H9 (cell line): ENCODE results near the gene HEPHL1. TPM values are rescaled to one million over a fixed set of nuclear protein-coding genes. Genes with fewer than 3 reads are reported as not detected.
"Not testable (repeated sequence)": the region's sequence is repeated elsewhere in the genome, so short reads cannot be mapped to it uniquely, and the experiment has no call there.

Experiments
- DNase-seq: peaks from one replicate; pipeline ENCODE4 v3.0.0-alpha.2; 2017
- H2AFZ ChIP-seq: one replicate; pipeline ENCODE4 v1.6.1; 2013; ENCODE audit warnings: mild to moderate bottlenecking, low read length, control low read depth, moderate library complexity
- H2AK5ac ChIP-seq: 2 replicates; pipeline ENCODE4 v1.6.1; 2013; ENCODE audit warnings: low read length, control low read depth, mixed read lengths; ENCODE audit not compliant: insufficient read length
- H2BK120ac ChIP-seq: one replicate; pipeline ENCODE4 v1.6.1; 2013; ENCODE audit warnings: low read depth, mild to moderate bottlenecking, low read length, control low read depth, inconsistent platforms; ENCODE audit not compliant: poor library complexity, severe bottlenecking
- H2BK12ac ChIP-seq: 2 replicates; pipeline ENCODE4 v1.6.1; 2013; ENCODE audit warnings: low read length, control low read depth, mixed read lengths, low read depth; ENCODE audit not compliant: insufficient read length
- H2BK15ac ChIP-seq: 2 replicates; pipeline ENCODE4 v1.6.1; 2013; ENCODE audit warnings: low read depth, low read length, control low read depth
- H2BK20ac ChIP-seq: one replicate; pipeline ENCODE4 v1.6.1; 2013; ENCODE audit warnings: low read depth, mild to moderate bottlenecking, low read length, control low read depth, inconsistent platforms; ENCODE audit not compliant: poor library complexity, severe bottlenecking
- H2BK5ac ChIP-seq: 2 replicates; pipeline ENCODE4 v1.6.1; 2013; ENCODE audit warnings: low read length, control low read depth, mixed read lengths; ENCODE audit not compliant: insufficient read length
- H3K14ac ChIP-seq: 2 replicates; pipeline ENCODE4 v1.6.1; 2013; ENCODE audit warnings: low read length, control low read depth; ENCODE audit not compliant: insufficient read depth
- H3K18ac ChIP-seq: 2 replicates; pipeline ENCODE4 v1.6.1; 2013; ENCODE audit warnings: low read depth, mild to moderate bottlenecking, mixed read lengths, low read length, control low read depth; ENCODE audit not compliant: insufficient read length
- H3K23ac ChIP-seq: 2 replicates; pipeline ENCODE4 v1.6.1; 2013; ENCODE audit warnings: low read length, control low read depth, mixed read lengths, low read depth; ENCODE audit not compliant: insufficient read length
- H3K23me2 ChIP-seq: 2 replicates; pipeline ENCODE4 v1.6.1; 2013; ENCODE audit warnings: low read depth, mild to moderate bottlenecking, mixed read lengths, low read length, control low read depth; ENCODE audit not compliant: insufficient read length, poor library complexity, severe bottlenecking
- H3K27ac ChIP-seq: 2 replicates; pipeline ENCODE4 v1.5.1; 2013; ENCODE audit warnings: low read length, control low read depth, mixed read lengths, low read depth; ENCODE audit not compliant: insufficient read length
- H3K27me3 ChIP-seq: 2 replicates; pipeline ENCODE4 v1.6.1; 2013; ENCODE audit warnings: low read length, control low read depth, inconsistent platforms; ENCODE audit not compliant: insufficient read depth
- H3K4ac ChIP-seq: 2 replicates; pipeline ENCODE4 v1.6.1; 2013; ENCODE audit warnings: low read depth, mild to moderate bottlenecking, control low read depth, inconsistent platforms, low read length, moderate library complexity
- H3K4me1 ChIP-seq: 2 replicates; pipeline ENCODE4 v1.6.1; 2013; ENCODE audit warnings: low read length, control low read depth, inconsistent platforms; ENCODE audit not compliant: insufficient read depth
- H3K4me2 ChIP-seq: 2 replicates; pipeline ENCODE4 v1.6.1; 2013; ENCODE audit warnings: low read length, control low read depth, mixed read lengths; ENCODE audit not compliant: insufficient read length, insufficient read depth
- H3K56ac ChIP-seq: 2 replicates; pipeline ENCODE4 v1.6.1; 2013; ENCODE audit warnings: low read depth, mild to moderate bottlenecking, mixed read lengths, low read length, control low read depth; ENCODE audit not compliant: insufficient read length
- H3K79me1 ChIP-seq: 2 replicates; pipeline ENCODE4 v1.6.1; 2013; ENCODE audit warnings: low read depth, mild to moderate bottlenecking, moderate library complexity, low read length, control low read depth, inconsistent platforms; ENCODE audit not compliant: insufficient read depth, poor library complexity, severe bottlenecking
- H3K79me2 ChIP-seq: 2 replicates; pipeline ENCODE4 v1.6.1; 2013; ENCODE audit warnings: low read length, control low read depth, inconsistent platforms; ENCODE audit not compliant: insufficient read depth
- H3K9ac ChIP-seq: 2 replicates; pipeline ENCODE4 v1.6.1; 2013; ENCODE audit warnings: low read length, control low read depth, mixed read lengths; ENCODE audit not compliant: insufficient read length; ENCODE audit errors: extremely low read depth
- H3K9me3 ChIP-seq: one replicate; pipeline ENCODE4 v1.6.1; 2013; ENCODE audit warnings: low read depth, low read length, inconsistent platforms; ENCODE audit not compliant: control insufficient read depth
- H3T11ph ChIP-seq: one replicate; pipeline ENCODE4 v1.6.1; 2013; ENCODE audit warnings: mild to moderate bottlenecking, low read length, control low read depth, inconsistent platforms
- H4K20me1 ChIP-seq: one replicate; pipeline ENCODE4 v1.6.1; 2013; ENCODE audit not compliant: control insufficient read depth, insufficient read length, insufficient read depth
- H4K5ac ChIP-seq: 2 replicates; pipeline ENCODE4 v1.6.1; 2013; ENCODE audit warnings: low read depth, mild to moderate bottlenecking, mixed read lengths, low read length, control low read depth; ENCODE audit not compliant: insufficient read length
- H4K8ac ChIP-seq: replicated peaks from 2 replicates; pipeline ENCODE4 v1.6.1; 2013; ENCODE audit warnings: low read length, control low read depth, mixed read lengths, low read depth; ENCODE audit not compliant: insufficient read length
- H4K91ac ChIP-seq: 2 replicates; pipeline ENCODE4 v1.6.1; 2013; ENCODE audit warnings: low read depth, mild to moderate bottlenecking, moderate library complexity, mixed read lengths, low read length, control low read depth; ENCODE audit not compliant: insufficient read length
- H3K27ac Mint-ChIP-seq, 3 experiments: 2 replicates in 2 of 3; 3 replicates in 1 of 3; pipeline ENCODE4 v1.8.0; 2020 to 2021; ENCODE audit warnings: mixed read lengths in 3 of 3, mild to moderate bottlenecking in 1 of 3, moderate library complexity in 1 of 3
- H3K27me3 Mint-ChIP-seq: 2 replicates; pipeline ENCODE4 v1.8.0; 2021; ENCODE audit warnings: low read depth, mild to moderate bottlenecking, moderate library complexity, mixed read lengths
- H3K36me3 Mint-ChIP-seq, 3 experiments: 2 replicates in 2 of 3; 3 replicates in 1 of 3; pipeline ENCODE4 v1.8.0; 2020 to 2021; ENCODE audit warnings: low read depth in 3 of 3, mixed read lengths in 3 of 3; ENCODE audit not compliant: insufficient read depth in 1 of 3
- H3K4me1 Mint-ChIP-seq, 2 experiments: 2 replicates each; pipeline ENCODE4 v1.8.0; 2020; ENCODE audit warnings: mixed read lengths in 2 of 2
- H3K4me3 Mint-ChIP-seq, 2 experiments: 2 replicates in 1 of 2; 3 replicates in 1 of 2; pipeline ENCODE4 v1.8.0; 2020 to 2021; ENCODE audit warnings: mild to moderate bottlenecking in 2 of 2, mixed read lengths in 2 of 2, moderate library complexity in 1 of 2
- H3K9me3 Mint-ChIP-seq, 2 experiments: 2 replicates in 1 of 2; 3 replicates in 1 of 2; pipeline ENCODE4 v1.8.0; 2020; ENCODE audit warnings: mild to moderate bottlenecking in 2 of 2, mixed read lengths in 2 of 2, moderate library complexity in 1 of 2
- CTCF ChIP-seq: fragments of 200-600 bp; sonication (generic); conservative IDR thresholded peaks from 3 replicates; pipeline ENCODE4 v1.8.0; 2021; ENCODE audit warnings: antibody characterized with exemption, mild to moderate bottlenecking
- WGBS: extraction: QIAGEN DNeasy Blood & Tissue Kit; methylation state at CpG from one replicate; pipeline ENCODE4 v1.1.7; 2013; ENCODE audit warnings: missing lambda C conversion rate, low lambda C conversion rate, mixed read lengths; ENCODE audit not compliant: insufficient read length; ENCODE audit errors: extremely low coverage; 5-methylcytosine and 5-hydroxymethylcytosine counted together
- total RNA-seq: library from RNA; stranded (reverse); gene quantifications from 2 replicates; pipeline ENCODE4 v1.2.1, GENCODE V29; 2021

The HEPHL1 gene
- total RNA-seq, 1 experiment from 2014 or later = not detected

GRCh38 chr11:93972790-93973189 is 48.4 kb upstream of the HEPHL1 start:
- Histone ChIP-seq H3K27me3 (no peaks in the 10 kb centered on the region), H4K5ac (no peak overlapping the region), H3K79me2 (no peaks in the 10 kb centered on the region), H2BK120ac (no peak overlapping the region), H3K4me1 (no peaks in the 10 kb centered on the region; the same call in 1 of the 2 replicates), H3K18ac (no peak overlapping the region), H4K20me1 (no peaks in the 10 kb centered on the region), H4K91ac (no peak overlapping the region), H2BK15ac (no peak overlapping the region), H2BK12ac (no peak overlapping the region), H3K4ac (no peak overlapping the region), H2BK5ac (no peak overlapping the region), H3K23ac (no peak overlapping the region), H2BK20ac (no peak overlapping the region), H3K56ac (no peak overlapping the region), H3K14ac (no peak overlapping the region), H3K79me1 (no peaks in the 10 kb centered on the region), H3T11ph (no peak overlapping the region), H3K23me2 (no peaks in the 10 kb centered on the region), H3K9ac (no peak overlapping the region), H3K9me3 (no peaks in the 10 kb centered on the region), H3K27ac (no peak overlapping the region), H3K4me2 (no peak overlapping the region), H4K8ac (no peak overlapping the region), H2AK5ac (no peak overlapping the region), H2AFZ (no peak overlapping the region)
- Mint-ChIP-seq H3K27me3 (no peaks in the 10 kb centered on the region; the same call in none of the 2 replicates), H3K36me3 (peaks cover 5 to 9% (median 5%) of the 10 kb centered on the region in 3 experiments; a peak in 6 of 7 replicates), H3K4me3 (no peak overlapping the region), H3K27ac (no peak overlapping the region), H3K9me3 (peaks cover 20 to 23% of the 10 kb centered on the region in 2 experiments), H3K4me1 (peaks cover 17% of the 10 kb centered on the region in 2 experiments)
- WGBS = no CpG with 5 or more reads among the region's 2 CpGs
- no peak for DNase-seq
- TF ChIP-seq CTCF = no peak

GRCh38 chr11:93973322-93974051 is 47.7 kb upstream of the HEPHL1 start:
- not testable (repeated sequence) for H4K8ac ChIP-seq, H4K20me1 ChIP-seq, H2AK5ac ChIP-seq, H3K27ac ChIP-seq, H3K27ac Mint-ChIP-seq, H3K4me1 ChIP-seq, H3K79me1 ChIP-seq, H3K14ac ChIP-seq, H2BK12ac ChIP-seq, H3K4ac ChIP-seq, H3T11ph ChIP-seq, H2BK5ac ChIP-seq, H3K27me3 Mint-ChIP-seq, H3K23ac ChIP-seq, H3K9ac ChIP-seq, H4K5ac ChIP-seq, H3K79me2 ChIP-seq, H3K4me3 Mint-ChIP-seq, H3K18ac ChIP-seq, H2AFZ ChIP-seq, DNase-seq, H3K23me2 ChIP-seq, H2BK20ac ChIP-seq, H3K56ac ChIP-seq, H4K91ac ChIP-seq, H2BK120ac ChIP-seq, H3K36me3 Mint-ChIP-seq, H3K4me2 ChIP-seq, H3K9me3 ChIP-seq, H2BK15ac ChIP-seq, H3K27me3 ChIP-seq
- WGBS = no CpG with 5 or more reads among the region's 7 CpGs
- peaks cover 20 to 23% of the 10 kb centered on the region in 2 experiments for H3K9me3 Mint-ChIP-seq
- peaks cover 21 to 22% of the 10 kb centered on the region in 2 experiments for H3K4me1 Mint-ChIP-seq
